C4-2B (cell line): ENCODE data around the gene ZNF281.

Experiments used
- CTCF ChIP-seq: fragments of 450-650 bp; conservative IDR thresholded peaks from 2 replicates; pipeline ENCODE4 v1.5.1; 2017; ENCODE audit warnings: mild to moderate bottlenecking
- ZFX ChIP-seq: fragments of 450-650 bp; IDR thresholded peaks from 2 replicates; pipeline ENCODE4 v1.6.1; 2017

DNA sequence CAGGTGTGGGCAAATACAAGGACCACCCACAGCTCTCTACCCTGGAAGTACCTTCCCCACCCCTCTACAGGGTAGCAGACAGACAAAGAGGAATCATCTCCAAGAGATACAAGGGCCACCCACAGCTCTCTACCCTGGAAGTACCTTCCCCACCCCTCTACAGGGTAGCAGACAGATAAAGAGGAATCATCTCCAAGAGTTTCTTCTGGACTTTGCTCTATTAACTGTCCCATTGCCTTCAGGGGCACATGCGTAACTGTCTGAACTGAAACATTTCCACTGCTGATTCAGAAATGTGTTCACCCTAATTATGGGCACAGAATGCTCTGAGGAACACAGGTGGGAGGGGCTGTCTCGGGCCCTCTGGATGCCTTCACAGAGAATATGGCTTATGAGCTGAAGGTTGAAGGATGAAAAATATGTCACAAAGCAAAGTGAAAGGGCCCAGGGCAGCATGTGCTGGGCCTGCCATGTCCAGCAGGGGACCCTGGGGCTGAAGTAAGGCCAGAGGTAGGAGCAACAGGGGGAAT lies 43.9 kb downstream of the ZNF281 start:
- TF ChIP-seq CTCF = no peak
- TF ChIP-seq ZFX = no peak
